Spleen (tissue), 7 donors: ENCODE measurements around the gene OTOG.

ENCODE experiments used
- CTCF ChIP-seq, 11 experiments: fragments of 200-600 bp in 7 of 11; fragments of 450-650 bp in 4 of 11; sonication (generic) in 4 of 11; IDR thresholded peaks in 8 of 11; conservative IDR thresholded peaks in 3 of 11; 1 replicate in 7 of 11; 2 replicates in 4 of 11; pipeline versions ENCODE4 v1.4.0 to v1.8.0; 2016 to 2021; ENCODE audit warnings: antibody characterized with exemption in 11 of 11, inconsistent platforms in 4 of 11, mild to moderate bottlenecking in 1 of 11
- POLR2A ChIP-seq, 3 donors: fragments of 450-650 bp; IDR thresholded peaks; one replicate each; pipeline ENCODE4 v1.5.1; 2017; ENCODE audit warnings: antibody characterized with exemption in 3 of 3, mild to moderate bottlenecking in 1 of 3
- donor health status: DM: no; HTN: no; CAD: no; lungs with moderate emphysema.
- donor health status: DM: no; HTN: no; CAD: no.
- donor health status: DM: no; HTN: no; CAD: no.

GRCh38 chr11:17601256-17601671, 54.2 kb downstream of the OTOG start:
- no peak for TF ChIP-seq CTCF (IDR thresholded peaks at IDR 0.05 in 8 of 11, conservative IDR thresholded peaks at IDR 0.05 in 3 of 11)
- no peak for TF ChIP-seq POLR2A (IDR thresholded peaks at IDR 0.05)
